HG02763 (cell line): Measurements from ENCODE around the gene NCOA4.
A peak's percentile ranks its signal among the peaks of the same experiment; 100 is the strongest.
"Not testable (repeated sequence)": the region's sequence is repeated elsewhere in the genome, so short reads cannot be mapped to it uniquely, and the experiment has no call there.

Experiments
- ATAC-seq: cut with Tn5 transposase; IDR thresholded peaks from one replicate; pipeline ENCODE4 v1.9.1; 2021; ENCODE audit warnings: mild to moderate bottlenecking, moderate library complexity; ENCODE audit not compliant: unreplicated experiment

Gene NCOA4

DNA sequence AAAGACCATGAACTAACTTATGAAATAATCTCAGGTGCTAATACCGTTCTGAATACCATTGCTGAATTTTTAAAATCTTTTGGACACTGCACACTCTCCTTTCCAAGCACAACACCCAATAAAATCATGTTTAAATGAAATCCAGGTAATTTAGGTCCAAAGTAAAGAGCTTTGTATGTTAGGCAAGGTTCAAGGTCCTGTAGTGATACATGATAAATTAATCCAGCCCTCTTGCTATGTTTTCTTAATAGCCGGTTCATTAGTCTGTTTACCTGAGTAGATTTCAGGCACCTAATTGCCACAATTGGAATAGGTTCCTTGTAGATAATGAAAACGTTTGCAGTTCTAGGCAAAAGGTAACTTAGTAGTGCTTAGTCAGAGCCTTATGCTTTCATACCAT lies 44.8 kb downstream of the NCOA4 start:
- ATAC-seq, result not testable (repeated sequence)

- not testable (repeated sequence) for ATAC-seq
These were observed 46.0 kb downstream of the NCOA4 start for GRCh38 chr10:45984473-45984872.

DNA sequence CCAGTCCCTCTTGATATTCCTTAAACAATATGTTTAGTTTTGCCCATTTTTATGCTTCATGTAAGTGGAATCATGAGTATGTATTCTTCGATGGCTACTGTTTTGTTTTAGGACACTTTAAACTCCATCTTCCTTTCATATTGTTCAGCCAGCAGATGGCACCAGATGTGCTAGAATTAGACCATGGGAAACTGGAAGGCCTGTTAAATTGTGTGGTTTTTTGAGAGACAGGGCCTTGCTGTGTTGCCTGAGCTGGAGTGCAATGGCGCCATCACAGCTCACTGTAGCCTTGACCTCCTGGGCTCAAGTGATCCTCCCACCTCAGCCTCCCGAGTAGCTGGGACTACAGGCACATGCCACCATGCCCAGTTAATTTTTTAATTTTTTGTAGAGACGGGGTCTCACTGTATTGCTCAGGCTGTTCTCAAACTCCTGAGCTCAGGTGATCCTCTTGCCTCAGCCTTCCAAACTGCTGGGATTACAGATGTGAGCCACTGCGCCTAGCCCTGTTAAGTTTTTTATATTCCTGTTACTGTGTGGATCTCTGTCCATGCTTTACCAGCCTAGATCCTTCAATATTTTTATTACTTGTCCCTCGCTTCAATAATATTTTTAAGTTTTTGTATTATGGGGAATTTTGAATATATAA lies 46.8 kb downstream of the NCOA4 start:
- not testable (repeated sequence) for ATAC-seq

DNA sequence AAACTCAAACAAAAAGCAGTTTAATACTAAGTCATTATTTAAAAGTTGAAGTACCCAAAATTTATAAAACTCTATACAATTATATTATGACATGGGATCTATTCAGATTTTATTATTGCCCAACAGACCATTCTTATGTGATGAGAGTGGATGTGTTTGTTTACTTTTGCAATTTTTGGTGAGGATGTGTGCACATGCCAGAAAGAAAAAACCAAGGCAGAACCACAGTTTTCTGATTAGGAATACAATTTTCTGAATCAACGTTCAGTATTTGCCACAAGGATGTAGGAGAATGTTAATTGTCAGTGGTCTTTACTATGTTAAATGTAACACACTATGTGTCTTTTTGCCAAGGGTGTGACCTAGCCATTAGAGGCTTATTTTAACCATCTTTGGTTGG lies 49.1 kb downstream of the NCOA4 start:
- ATAC-seq, result not testable (repeated sequence)

DNA sequence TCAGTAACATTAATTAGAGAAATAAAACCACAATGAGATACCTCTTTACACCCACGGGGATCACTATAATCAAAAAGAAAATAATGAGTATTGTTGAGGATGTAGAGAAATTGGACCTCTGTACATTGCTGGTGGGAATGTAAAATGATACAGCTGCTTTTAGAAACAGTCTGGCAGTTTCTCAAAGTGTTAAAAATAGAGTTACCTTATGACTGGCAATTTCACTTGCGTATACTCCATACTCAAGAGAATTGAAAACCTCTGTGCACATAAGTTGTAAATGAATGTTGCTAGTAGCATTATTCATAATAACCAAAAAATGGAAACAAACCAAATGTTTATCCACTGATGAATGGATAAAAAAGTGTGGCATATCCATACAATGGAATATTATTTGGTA lies 51.9 kb downstream of the NCOA4 start:
- not testable (repeated sequence) for ATAC-seq

DNA sequence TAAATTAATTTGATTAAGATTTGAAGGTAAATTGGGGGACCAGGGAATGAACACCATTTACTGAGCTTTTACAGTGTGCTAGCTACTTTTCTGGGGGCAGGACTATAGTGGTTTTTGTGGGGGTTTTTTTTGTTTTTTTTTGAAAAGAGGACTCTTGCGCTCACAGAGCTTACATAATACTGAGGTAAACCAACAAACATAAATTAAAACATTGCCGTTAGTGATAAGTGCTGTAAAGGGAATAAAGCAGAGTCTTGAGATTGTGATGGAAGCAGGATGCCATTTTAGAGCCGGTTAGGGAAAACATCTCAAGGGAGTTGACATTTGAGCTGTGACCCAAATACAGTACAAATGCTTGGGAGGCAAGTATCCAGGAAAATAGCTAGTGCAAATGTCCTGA lies 56.4 kb downstream of the NCOA4 start:
- ATAC-seq, result not testable (repeated sequence)

DNA sequence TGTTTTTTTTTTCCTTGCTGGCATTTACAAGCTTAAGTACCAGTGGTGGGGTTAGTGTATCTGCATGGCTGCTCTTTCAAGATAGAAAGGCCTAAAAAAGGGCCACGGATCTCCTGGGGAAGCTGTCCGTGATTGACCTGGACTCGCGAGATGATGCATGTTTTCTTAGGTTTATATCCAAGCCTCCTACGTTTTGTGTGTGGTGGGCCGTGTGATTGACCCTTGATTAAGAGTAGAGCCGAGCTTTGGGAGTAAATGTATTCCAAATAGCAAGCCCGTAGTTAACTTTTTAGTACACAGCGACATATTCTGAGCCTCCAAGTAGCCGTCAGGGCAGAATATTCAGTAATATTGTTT lies 57.6 kb downstream of the NCOA4 start:
- ATAC-seq, result not testable (repeated sequence)

GRCh38 chr10:45972106-45972812 lies 58.2 kb downstream of the NCOA4 start, which contains the start of gene TIMM23:
TIMM23 (plus strand) TSS chr10:45972489; CDS start chr10:45972625, 136 bp downstream.
- peak; percentile 66 for ATAC-seq

DNA sequence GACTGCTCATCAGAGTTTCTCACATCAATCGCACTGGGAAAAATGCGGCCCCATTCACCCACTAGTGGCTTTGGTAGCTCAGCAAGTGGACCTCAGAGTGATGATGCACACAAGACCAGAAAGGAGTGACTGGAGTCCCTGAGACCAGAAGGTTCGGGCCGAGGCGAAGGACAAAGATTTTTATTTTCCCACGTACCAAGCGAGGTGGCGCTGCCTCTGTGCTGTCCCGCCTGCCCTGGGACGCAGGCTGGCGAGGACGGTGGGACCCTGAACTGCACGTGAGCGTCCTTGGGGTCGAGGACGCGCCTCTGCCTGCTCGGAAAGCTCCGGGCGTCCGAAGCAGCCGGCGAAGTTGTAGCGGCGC lies 58.7 kb downstream of the NCOA4 start:
- peak; percentile 29 for ATAC-seq

DNA sequence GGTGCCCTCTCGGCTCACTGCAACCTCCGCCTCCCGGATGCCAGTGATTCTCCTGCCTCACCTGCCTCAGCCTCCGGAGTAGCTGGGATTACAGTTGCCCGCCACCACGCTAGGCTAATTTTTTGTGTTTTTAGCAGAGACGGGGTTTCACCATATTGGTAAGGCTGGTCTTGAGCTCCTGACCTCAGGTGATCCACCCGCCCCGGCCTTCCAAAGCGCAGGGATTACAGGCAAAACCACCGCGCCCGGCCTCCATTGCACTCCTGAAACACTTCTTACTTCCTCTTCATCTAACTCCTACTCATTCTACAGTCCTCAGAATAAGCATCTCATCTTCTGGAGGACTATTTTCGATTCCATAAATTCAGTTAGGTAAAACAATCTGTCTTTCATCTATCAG lies 59.4 kb downstream of the NCOA4 start:
- not testable (repeated sequence) for ATAC-seq

DNA sequence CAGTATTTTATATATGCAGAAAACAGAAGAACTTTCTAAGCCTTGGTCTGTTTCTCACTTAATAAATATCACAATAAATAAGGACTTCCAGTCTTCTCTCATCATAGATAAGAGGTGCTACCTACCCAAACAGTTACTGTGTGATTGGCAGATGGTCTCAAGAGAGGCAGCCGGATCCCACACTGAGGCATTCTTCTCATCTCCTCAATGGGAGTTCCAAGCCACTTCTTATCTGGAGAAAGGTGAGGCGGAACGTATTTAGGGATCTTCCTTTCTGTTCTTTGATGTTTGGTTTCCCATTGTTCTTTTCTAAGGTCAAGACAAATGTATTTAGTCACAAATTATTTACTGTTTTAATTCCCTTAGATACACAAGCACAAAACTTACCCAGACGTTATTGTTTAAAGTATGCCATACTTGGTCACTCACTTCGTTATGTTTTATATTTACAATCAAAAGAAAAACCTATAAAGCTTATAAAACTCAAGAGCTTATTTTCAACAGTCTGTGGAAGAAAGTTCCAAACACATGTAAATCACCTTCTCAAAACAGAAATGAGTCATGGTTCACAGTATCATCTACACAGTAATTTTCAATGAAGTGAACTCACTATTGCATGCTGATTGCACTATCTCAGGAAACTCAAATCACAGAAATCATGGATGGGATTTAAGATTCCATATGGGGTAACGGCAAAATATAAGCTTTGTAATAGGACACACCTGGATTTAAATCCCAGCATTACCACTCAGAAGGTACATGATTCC lies 67.6 kb downstream of the NCOA4 start:
- not testable (repeated sequence) for ATAC-seq

DNA sequence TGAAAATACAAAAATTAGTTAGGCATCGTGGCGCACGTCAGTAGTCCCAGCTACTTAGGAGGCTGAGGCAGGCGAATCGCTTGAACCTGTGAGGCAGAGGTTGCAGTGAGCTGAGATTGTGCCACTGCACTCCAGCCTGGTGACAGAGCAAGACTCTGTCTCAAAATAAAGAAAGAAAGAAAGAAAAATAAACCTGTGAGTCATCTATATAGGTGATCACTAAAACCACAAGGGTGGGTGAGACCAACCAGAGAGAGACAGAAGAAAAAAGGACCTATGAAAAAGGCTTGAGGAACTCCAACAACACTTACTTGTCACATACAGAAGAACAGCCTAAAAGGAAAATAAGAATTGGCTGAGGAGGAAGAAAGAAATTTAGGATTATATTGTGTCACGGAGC lies 72.5 kb downstream of the NCOA4 start:
- ATAC-seq, result not testable (repeated sequence)

GRCh38 chr10:45956634-45957033 lies 73.8 kb downstream of the NCOA4 start:
- not testable (repeated sequence) for ATAC-seq
